Prostate gland (tissue), 2 donors: Measurements from ENCODE around the gene WDR72. TPM values are rescaled to one million over a fixed set of nuclear protein-coding genes. Genes with fewer than 3 reads are reported as not detected.

Experiments used
- DNase-seq: peaks from one replicate; pipeline ENCODE4 v3.0.0-alpha.2; 2019; ENCODE audit warnings: low spot score
- H3K27ac ChIP-seq, 2 donors: fragments of 200-600 bp; sonication (generic); 2 replicates each; pipeline ENCODE4 v1.5.1; 2017 to 2019
- H3K27me3 ChIP-seq: fragments of 200-600 bp; sonication (generic); replicated peaks from 2 replicates; pipeline ENCODE4 v1.5.1; 2019; ENCODE audit not compliant: insufficient read depth
- H3K36me3 ChIP-seq, 2 donors: fragments of 200-600 bp; sonication (generic); 1 replicate in 1 of 2; 2 replicates in 1 of 2; pipeline versions ENCODE4 v1.5.1 to v1.8.1; 2017 to 2019
- H3K4me1 ChIP-seq: fragments of 200-600 bp; sonication (generic); replicated peaks from 2 replicates; pipeline ENCODE4 v1.5.1; 2019
- H3K4me3 ChIP-seq, 2 donors: fragments of 200-600 bp; sonication (generic); 2 replicates each; pipeline ENCODE4 v1.5.1; 2017 to 2019
- H3K9me3 ChIP-seq: fragments of 200-600 bp; sonication (generic); 2 replicates; pipeline ENCODE4 v1.5.1; 2017
- CTCF ChIP-seq, 4 experiments: fragments of 200-600 bp in 2 of 4; fragments of 450-650 bp in 2 of 4; sonication (generic) in 2 of 4; IDR thresholded peaks; 1 replicate in 3 of 4; 2 replicates in 1 of 4; pipeline ENCODE4 v1.5.1; 2016 to 2019; ENCODE audit warnings: antibody characterized with exemption in 4 of 4, mild to moderate bottlenecking in 2 of 4, moderate library complexity in 2 of 4
- POLR2A ChIP-seq: fragments of 450-650 bp; IDR thresholded peaks from one replicate; pipeline ENCODE4 v1.6.1; 2016; ENCODE audit warnings: antibody characterized with exemption, mild to moderate bottlenecking
- POLR2AphosphoS5 ChIP-seq: sonication (generic); formaldehyde crosslinking; IDR thresholded peaks from one replicate; pipeline ENCODE4 v1.6.1; 2017; ENCODE audit warnings: antibody characterized with exemption
- WGBS: methylation state at CpG from one replicate; pipeline ENCODE4 v1.1.5; 2018; 5-methylcytosine and 5-hydroxymethylcytosine counted together
- intact Hi-C: fragments of 100-400 bp; cut with DNase I; formaldehyde crosslinking; loops from one replicate; pipeline ENCODE4 v1.14.2; 2022
- total RNA-seq, 2 donors: library from RNA; depleted of rRNA; stranded (reverse); fragments of >200 nt; gene quantifications; one replicate each; pipeline ENCODE4 v1.1.0, GENCODE V29; 2016

WDR72 gene
- total RNA-seq, 2 donors from 2014 or later: 0.64 to 0.80 TPM

GRCh38 chr15:53644660-53645059 is 114.8 kb downstream of the WDR72 start:
- Histone ChIP-seq H3K4me1 (no peaks in the 10 kb centered on the region), H3K27ac (no peak overlapping the region), H3K4me3 (no peak overlapping the region), H3K36me3 (no peaks in the 10 kb centered on the region), H3K9me3 (no peaks in the 10 kb centered on the region), H3K27me3 (no peaks in the 10 kb centered on the region)
- DNase-seq: no peak
- intact Hi-C loops: no loop called here
- no peak for TF ChIP-seq POLR2AphosphoS5
- 45% methylated on average over 6 of the region's 6 CpGs for WGBS

- Histone ChIP-seq H3K27me3 (no peaks in the 10 kb centered on the region), H3K27ac (no peak overlapping the region), H3K36me3 (no peaks in the 10 kb centered on the region), H3K4me3 (no peak overlapping the region), H3K4me1 (no peaks in the 10 kb centered on the region), H3K9me3 (no peaks in the 10 kb centered on the region)
- DNase-seq: no peak
- TF ChIP-seq CTCF (IDR thresholded peaks at IDR 0.05): no peak
- intact Hi-C loops: no loop called here
- WGBS: 86% methylated on average over 2 of the region's 2 CpGs
These were observed 124.9 kb downstream of the WDR72 start for GRCh38 chr15:53634517-53635106.

- intact Hi-C loops: no loop called here
- 38% methylated on average over 3 of the region's 3 CpGs for WGBS
- H3K27ac ChIP-seq: no peak overlapping the region
- DNase-seq: no peak
- no peaks in the 10 kb centered on the region for H3K27me3 ChIP-seq
- H3K4me1 ChIP-seq: no peaks in the 10 kb centered on the region
- no peaks in the 10 kb centered on the region for H3K36me3 ChIP-seq
- no peak for TF ChIP-seq POLR2A
- TF ChIP-seq CTCF (IDR thresholded peaks at IDR 0.05): no peak
- TF ChIP-seq POLR2AphosphoS5: no peak
- no peak overlapping the region for H3K4me3 ChIP-seq
- no peaks in the 10 kb centered on the region for H3K9me3 ChIP-seq
These were observed 132.2 kb downstream of the WDR72 start for GRCh38 chr15:53627279-53627678.

DNA sequence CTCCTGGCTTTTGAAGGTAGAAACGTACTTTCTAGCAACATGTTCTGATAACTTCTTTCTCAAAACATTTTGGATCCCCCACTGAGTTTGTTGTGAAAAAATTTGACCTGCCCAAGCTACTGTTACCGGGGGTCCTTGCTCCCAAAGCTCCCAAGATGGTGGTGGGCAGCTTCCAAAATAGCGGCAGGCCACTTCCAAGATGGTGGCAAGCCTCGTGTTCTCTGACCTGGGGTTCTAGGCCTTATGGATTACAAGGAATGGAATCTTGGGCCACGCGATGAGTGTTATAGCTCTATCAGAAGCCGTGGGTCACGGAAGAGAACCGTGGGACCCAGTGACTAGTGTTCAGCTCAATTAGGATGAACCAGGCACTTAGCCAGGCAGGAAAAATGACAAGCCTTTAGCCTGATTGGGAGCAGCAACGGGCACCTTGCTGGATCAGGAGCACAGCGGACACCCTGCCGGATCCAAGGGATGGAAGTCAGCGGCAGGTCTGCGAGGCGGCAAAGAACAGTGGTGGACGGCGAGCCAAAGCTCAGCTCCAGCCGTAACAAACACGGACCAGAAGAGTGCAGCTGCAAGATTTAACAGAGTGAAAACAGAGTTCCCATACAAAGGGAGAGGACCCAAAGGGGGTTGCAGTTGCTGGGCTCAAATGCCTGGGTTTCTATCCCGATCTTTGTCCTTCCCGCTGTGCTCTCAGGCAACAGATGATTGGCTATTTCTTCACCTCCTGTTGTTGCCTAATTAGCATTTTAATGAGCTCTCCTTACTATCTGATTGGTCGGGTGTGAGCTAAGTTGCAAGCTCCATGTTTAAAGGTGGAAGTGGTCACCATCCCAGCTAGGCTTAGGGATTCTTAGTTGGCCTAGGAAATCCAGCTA is 133.3 kb downstream of the WDR72 start:
- intact Hi-C loops: no loop called here
- DNase-seq: no peak
- WGBS: 93% methylated on average over 22 of the region's 22 CpGs

DNA sequence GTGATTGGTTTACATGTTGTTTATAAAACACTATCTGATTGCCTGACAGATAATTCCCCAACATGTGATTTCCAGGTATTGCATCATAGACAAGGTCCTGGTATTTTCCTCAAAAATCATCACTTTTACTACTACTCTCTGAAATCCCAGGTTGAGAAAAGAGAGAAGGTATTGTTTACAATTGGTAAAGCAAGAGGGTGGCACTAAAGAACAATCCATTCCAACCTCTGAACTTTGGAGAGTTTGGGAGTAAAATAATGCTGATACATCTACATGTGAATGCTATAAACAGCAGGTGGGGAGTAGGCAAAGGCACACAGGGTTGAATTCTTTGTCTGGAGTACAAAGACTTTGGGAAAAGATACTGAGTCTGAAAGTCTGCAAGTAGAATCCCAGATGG is 134.2 kb downstream of the WDR72 start:
- Histone ChIP-seq H3K27ac (no peak overlapping the region), H3K9me3 (no peaks in the 10 kb centered on the region), H3K36me3 (no peaks in the 10 kb centered on the region), H3K4me3 (no peak overlapping the region), H3K4me1 (no peaks in the 10 kb centered on the region), H3K27me3 (no peaks in the 10 kb centered on the region)
- intact Hi-C loops: no loop called here
- no peak for DNase-seq
- no peak for TF ChIP-seq POLR2AphosphoS5
- TF ChIP-seq POLR2A: no peak
- TF ChIP-seq CTCF (IDR thresholded peaks at IDR 0.05): no peak

More for the DNA sequence above, 133.3 kb downstream of the WDR72 start:
- TF ChIP-seq POLR2AphosphoS5 (no peak), POLR2A (no peak), CTCF (IDR thresholded peaks at IDR 0.05) (no peak)
- H3K27me3 ChIP-seq: no peaks in the 10 kb centered on the region
- H3K9me3 ChIP-seq: no peaks in the 10 kb centered on the region
- H3K27ac ChIP-seq: no peak overlapping the region
- no peak overlapping the region for H3K4me3 ChIP-seq
- no peaks in the 10 kb centered on the region for H3K36me3 ChIP-seq
- H3K4me1 ChIP-seq: no peaks in the 10 kb centered on the region
